Inflammatory macrophage treated with lipopolysaccharide for 1 hour (primary cell): Measurements from ENCODE around the gene MYO18A.

Experiments
- DNase-seq, 2 donors: peaks; one replicate each; pipeline ENCODE4 v3.0.0-alpha.2; 2020 to 2022

The MYO18A gene

DNA sequence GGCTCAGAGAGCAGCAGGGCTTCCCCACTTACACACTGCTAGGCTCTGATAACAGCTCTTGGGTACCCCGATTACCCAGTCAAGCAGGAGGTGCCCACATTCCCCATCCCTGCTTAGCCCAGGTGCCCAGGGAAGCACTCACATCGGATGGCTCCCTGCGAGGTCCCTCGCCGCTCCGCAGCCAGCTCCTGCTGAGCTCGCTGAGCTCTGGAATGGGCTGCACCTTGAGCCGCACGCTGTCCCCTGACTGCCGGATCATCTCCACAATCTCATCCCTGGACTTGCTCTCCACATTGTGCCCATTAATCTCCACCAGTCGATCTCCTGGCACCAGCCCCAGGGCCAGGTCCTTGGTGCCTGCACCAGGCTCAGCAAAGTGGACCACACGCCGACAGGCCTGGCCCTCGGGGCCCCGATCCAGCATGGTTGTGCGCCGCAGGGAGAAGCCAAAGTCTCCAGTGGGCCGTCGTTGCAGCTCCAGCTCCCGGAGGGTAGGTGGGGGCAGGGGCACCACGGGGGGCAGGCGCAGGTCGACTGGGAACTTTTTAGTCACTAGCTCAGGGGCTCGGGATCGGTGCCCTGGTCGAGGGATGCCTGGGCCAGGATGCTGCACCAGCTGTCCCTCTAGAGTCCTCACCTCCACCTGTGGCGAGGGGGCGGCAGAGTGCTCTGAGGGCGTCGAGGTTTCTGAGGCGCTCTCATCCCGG, 14.2 kb downstream of the MYO18A start:
- no peak for DNase-seq

- no peak for DNase-seq
Observed at GRCh38 chr17:29165261-29165660, 14.9 kb downstream of the MYO18A start.

DNA sequence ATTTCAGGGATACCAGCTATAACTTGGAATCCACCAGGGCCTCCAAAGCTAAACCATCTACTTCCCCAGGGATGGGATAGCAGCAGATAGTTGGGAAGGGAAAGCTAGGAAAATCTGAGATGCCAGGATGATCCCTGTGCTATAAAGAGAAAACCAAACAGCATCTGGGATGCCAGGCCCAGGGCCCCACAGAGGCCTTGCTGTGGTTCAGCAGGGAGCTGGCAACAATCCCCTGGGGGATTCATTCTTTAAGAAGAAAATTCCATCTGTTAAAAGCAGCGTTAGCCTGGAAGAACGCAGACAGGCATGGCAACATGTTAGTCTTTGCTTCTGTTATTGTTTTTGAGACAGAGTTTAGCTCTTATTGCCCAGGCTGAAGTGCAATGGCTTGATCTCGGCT, 16.6 kb downstream of the MYO18A start:
- DNase-seq = no peak

- DNase-seq = no peak
Observed at GRCh38 chr17:29162909-29163341, 17.3 kb downstream of the MYO18A start.

DNA sequence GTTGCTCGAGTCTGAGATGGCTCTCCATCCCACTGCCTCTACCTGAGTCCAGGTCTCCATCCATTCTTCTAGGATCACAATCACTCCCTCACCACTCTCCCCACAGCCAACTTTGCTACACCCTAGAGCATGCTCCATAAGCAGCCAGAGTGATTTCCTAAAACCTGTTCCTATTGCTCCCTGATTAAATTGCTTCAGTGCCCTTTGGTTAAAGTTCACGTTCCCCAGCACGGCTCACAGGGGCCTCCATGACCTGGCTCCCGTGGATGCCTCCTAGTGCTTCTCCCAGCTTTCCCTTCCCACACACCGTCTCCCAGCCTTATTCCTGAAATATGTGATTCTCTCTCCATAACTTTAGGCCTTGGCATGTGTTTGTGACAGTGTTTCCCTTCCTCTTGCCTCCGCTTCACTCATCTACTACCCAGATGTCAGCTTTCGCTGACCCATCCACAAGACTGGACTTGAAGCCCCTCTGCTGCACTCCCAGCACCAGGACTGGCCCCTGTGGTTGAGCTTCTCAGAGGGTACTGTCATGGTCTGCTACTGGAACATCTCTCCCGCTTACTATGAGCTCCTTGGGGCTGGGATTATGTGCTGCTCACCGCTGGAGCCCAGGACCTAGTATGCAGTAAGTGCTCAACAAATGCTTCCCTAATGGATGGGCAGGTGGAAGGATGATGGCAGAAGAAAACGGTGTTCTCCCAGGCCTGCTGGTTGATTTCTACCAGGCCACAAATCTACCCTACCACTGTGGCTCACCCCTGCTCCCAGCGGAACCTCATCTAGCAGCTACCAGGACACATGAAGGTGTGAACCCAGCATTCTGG, 17.9 kb downstream of the MYO18A start:
- no peak for DNase-seq

DNA sequence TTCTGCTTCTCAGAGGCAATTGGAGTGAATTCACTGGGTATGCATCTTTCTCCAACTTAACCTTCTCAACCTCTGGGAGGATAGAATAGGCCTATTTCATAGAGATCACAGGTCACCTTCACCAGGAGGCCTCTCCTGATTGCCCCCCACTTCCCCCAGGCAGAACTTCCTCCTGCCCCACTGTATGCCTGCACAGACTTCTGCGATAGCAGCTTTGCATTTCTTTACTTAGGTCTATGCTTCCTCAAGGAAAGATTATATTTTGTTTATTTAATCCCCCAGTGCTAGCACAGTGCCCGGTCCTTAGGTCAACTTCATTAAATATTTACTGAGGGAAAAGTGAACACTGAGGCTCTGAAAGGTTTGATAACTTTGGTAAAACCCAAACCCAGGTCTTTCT, 19.9 kb downstream of the MYO18A start:
- no peak for DNase-seq

DNA sequence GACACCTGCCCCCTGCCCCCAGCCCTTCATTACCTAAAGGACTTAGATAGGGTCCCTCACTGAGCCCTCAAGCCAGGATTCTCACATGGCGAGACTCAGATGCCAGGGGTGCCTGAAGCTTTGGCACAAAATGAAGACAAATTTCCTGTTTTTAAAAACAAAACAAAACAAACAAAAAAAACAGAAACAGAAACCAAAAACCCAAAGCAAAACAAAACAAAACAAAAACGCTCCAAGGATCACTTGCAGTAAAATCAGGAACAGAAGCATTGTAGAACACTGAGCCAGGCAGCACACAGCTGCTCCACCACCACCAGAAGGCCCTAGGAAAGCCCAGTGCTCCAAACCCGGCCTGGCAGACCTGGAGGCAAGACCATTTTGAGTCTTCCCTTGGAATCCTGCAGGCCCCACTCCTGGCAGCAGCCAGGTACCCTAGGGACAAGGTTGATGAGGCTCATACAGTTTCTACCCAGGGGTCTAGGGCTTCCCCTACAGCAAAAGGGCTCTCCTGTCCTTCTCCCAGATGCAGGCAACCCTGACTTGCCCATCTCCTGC, 20.8 kb downstream of the MYO18A start:
- no peak for DNase-seq

GRCh38 chr17:29158488-29159275, 21.5 kb downstream of the MYO18A start:
- DNase-seq = no peak

- no peak for DNase-seq
Observed at GRCh38 chr17:29158096-29158487, 22.1 kb downstream of the MYO18A start.

- no peak for DNase-seq
Observed at GRCh38 chr17:29157310-29157709, 22.9 kb downstream of the MYO18A start.

- DNase-seq = no peak
Observed at GRCh38 chr17:29156781-29157180, 23.4 kb downstream of the MYO18A start.

DNA sequence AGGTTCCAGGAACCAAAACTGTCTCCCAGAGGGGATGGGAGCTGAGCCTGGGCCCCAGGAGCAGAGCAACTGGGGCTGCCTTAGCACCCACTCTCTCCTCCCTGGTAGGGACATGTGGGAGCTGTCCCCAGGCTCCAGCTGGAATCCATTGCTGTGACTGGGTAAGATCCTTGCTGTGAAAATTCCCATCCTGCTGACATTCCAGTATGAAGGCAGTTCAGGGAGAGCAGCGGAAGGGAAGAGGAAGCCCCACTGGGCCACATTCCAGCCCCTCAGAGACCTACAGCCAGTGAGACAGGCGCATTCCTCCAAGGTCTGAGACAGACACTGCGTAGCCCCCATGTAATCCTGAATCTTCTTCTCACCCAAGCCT, 24.2 kb downstream of the MYO18A start:
- DNase-seq = no peak

- peak; percentile 69 to 78 for DNase-seq
Observed at GRCh38 chr17:29155227-29155965, 24.8 kb downstream of the MYO18A start.

GRCh38 chr17:29154516-29155226, 25.5 kb downstream of the MYO18A start:
- peak in 1 of 2 donors; percentile 20 for DNase-seq

GRCh38 chr17:29151567-29151966, 28.6 kb downstream of the MYO18A start:
- DNase-seq = no peak

DNA sequence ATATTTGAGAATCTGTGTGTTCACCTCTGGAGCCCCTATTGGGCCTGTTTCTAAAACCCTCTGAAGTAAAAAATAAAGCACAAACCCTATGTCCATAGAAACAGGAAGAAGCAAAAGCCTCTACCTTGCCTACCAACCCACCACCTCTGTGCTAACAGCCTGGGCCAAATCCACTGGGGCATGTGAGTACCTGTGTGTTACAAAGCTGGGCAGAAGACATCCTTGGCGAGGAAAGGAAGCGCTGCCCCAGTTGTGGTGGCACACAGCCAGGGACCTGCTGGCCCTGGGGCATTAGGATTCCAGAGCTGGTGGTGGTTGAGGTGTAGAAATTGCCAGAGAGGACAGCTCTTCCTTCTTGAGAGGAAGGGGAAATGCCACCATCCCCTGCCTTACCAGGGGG, 30.0 kb downstream of the MYO18A start:
- DNase-seq = no peak

- DNase-seq = peak; percentile 61
Observed at GRCh38 chr17:29149431-29150064, 30.6 kb downstream of the MYO18A start.

GRCh38 chr17:29148790-29149430, 31.3 kb downstream of the MYO18A start:
- DNase-seq = peak; percentile 93 to 97

DNA sequence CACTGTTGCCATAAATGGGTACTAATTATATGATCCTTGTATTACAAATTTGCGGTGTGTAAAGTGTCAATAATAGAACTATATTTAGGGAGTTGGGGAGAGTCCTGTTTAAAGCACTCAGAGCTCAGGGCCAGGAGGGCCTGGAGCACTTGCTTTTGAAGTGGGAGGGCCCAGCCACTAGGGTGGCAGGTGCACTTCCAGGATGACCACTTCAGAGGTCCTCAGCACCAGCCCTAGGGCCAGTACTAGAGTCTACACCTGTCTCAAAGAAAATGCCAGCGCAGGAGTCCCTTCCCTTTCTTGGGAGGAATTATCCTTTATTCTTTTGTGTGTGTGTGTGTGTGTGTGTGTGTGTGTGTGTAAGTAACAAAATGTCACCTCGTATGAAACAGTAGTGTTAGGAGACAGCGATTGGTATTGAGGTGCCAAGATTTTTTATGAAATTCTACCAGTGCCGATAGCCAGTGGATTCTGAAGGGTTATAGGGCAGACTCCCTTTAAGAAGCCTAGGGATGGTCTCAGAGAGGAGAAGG, 31.9 kb downstream of the MYO18A start:
- DNase-seq = no peak

GRCh38 chr17:29147682-29148081, 32.5 kb downstream of the MYO18A start:
- no peak for DNase-seq
